ENCODE data around the gene BLVRB. TPM values are rescaled to one million over a fixed set of nuclear protein-coding genes. Genes with fewer than 3 reads are reported as not detected.
A peak's percentile ranks its signal among the peaks of the same experiment; 100 is the strongest.

Gene BLVRB
- total and polyA plus RNA-seq, 4 donors, result 135 to 413 (median 260) TPM

GRCh38 chr19:40407714-40408597 is 57.6 kb downstream of the BLVRB start:
- Histone ChIP-seq H3K9ac (ENCODE audit: insufficient read depth in 1 of 2, low read length in 2 of 2) (no peak overlapping the region), H3K4me3 (no peak overlapping the region), H3K27ac (ENCODE audit: low read depth in 1 of 2, low read length in 1 of 2) (peak overlapping the region in 1 of 2 donors; percentile 24), H3K4me1 (ENCODE audit: control insufficient read depth in 5 of 5, insufficient read depth in 5 of 5, low read length in 5 of 5) (peaks cover 0 to 5% (median 4%) of the 10 kb centered on the region in 5 donors), H3K27me3 (ENCODE audit: control insufficient read depth in 3 of 3, insufficient read depth in 3 of 3, low read length in 2 of 3) (no peaks in the 10 kb centered on the region), H3K36me3 (ENCODE audit: control insufficient read depth in 4 of 4, insufficient read depth in 4 of 4, low read length in 4 of 4) (peaks cover 0 to 5% (median 0%) of the 10 kb centered on the region in 4 donors), H3K9me3 (ENCODE audit: control insufficient read depth in 4 of 4, insufficient read depth in 3 of 4, low read length in 3 of 4) (no peaks in the 10 kb centered on the region)
- ATAC-seq (ENCODE audit: insufficient read depth, low FRiP score) (no peak), DNase-seq (no peak)
- no peak for TF ChIP-seq CTCF (IDR thresholded peaks at IDR 0.05; ENCODE audit: control extremely low read depth, extremely low read depth)
- WGBS, 2 donors, result 51% methylated on average over 22 of the region's 22 CpGs

GRCh38 chr19:40403262-40403984 is 62.1 kb downstream of the BLVRB start:
- TF ChIP-seq CTCF (IDR thresholded peaks at IDR 0.05; ENCODE audit: control extremely low read depth, extremely low read depth), result no peak
- Histone ChIP-seq H3K4me3 (peak overlapping the region; percentile 58), H3K27ac (ENCODE audit: low read depth in 1 of 2, low read length in 1 of 2) (peak overlapping the region; percentile 66 to 89), H3K9ac (ENCODE audit: insufficient read depth in 1 of 2, low read length in 2 of 2) (no peak overlapping the region), H3K4me1 (ENCODE audit: control insufficient read depth in 5 of 5, insufficient read depth in 5 of 5, low read length in 5 of 5) (peaks cover 0 to 5% (median 4%) of the 10 kb centered on the region in 5 donors), H3K36me3 (ENCODE audit: control insufficient read depth in 4 of 4, insufficient read depth in 4 of 4, low read length in 4 of 4) (peaks cover 0 to 5% (median 0%) of the 10 kb centered on the region in 4 donors), H3K27me3 (ENCODE audit: control insufficient read depth in 3 of 3, insufficient read depth in 3 of 3, low read length in 2 of 3) (no peaks in the 10 kb centered on the region), H3K9me3 (ENCODE audit: control insufficient read depth in 4 of 4, insufficient read depth in 3 of 4, low read length in 3 of 4) (no peaks in the 10 kb centered on the region)
- peak; percentile 87 to 95 (median 92) for DNase-seq
- WGBS, 2 donors, result 0 to 1% methylated on average over 36 to 41 of the region's 41 CpGs
- ATAC-seq (ENCODE audit: insufficient read depth, low FRiP score), result peak; percentile 90

- DNase-seq (no peak), ATAC-seq (ENCODE audit: insufficient read depth, low FRiP score) (no peak)
- TF ChIP-seq CTCF (IDR thresholded peaks at IDR 0.05; ENCODE audit: control extremely low read depth, extremely low read depth), result no peak
- 48 to 68% methylated on average over 2 of the region's 3 CpGs for WGBS, 2 donors
- Histone ChIP-seq H3K4me3 (no peak overlapping the region), H3K27me3 (ENCODE audit: control insufficient read depth in 3 of 3, insufficient read depth in 3 of 3, low read length in 2 of 3) (no peaks in the 10 kb centered on the region), H3K4me1 (ENCODE audit: control insufficient read depth in 5 of 5, insufficient read depth in 5 of 5, low read length in 5 of 5) (peaks cover 0 to 4% (median 0%) of the 10 kb centered on the region in 5 donors), H3K9me3 (ENCODE audit: control insufficient read depth in 4 of 4, insufficient read depth in 3 of 4, low read length in 3 of 4) (no peaks in the 10 kb centered on the region), H3K27ac (ENCODE audit: low read depth in 1 of 2, low read length in 1 of 2) (no peak overlapping the region), H3K9ac (ENCODE audit: insufficient read depth in 1 of 2, low read length in 2 of 2) (no peak overlapping the region), H3K36me3 (ENCODE audit: control insufficient read depth in 4 of 4, insufficient read depth in 4 of 4, low read length in 4 of 4) (peaks cover 0 to 10% (median 0%) of the 10 kb centered on the region in 4 donors)
Measured at GRCh38 chr19:40400559-40400958, 65.0 kb downstream of the BLVRB start.
